ENCODE results near the gene GPR87. TPM values are rescaled to one million over a fixed set of nuclear protein-coding genes. Genes with fewer than 3 reads are reported as not detected.

Gene GPR87, protein sequence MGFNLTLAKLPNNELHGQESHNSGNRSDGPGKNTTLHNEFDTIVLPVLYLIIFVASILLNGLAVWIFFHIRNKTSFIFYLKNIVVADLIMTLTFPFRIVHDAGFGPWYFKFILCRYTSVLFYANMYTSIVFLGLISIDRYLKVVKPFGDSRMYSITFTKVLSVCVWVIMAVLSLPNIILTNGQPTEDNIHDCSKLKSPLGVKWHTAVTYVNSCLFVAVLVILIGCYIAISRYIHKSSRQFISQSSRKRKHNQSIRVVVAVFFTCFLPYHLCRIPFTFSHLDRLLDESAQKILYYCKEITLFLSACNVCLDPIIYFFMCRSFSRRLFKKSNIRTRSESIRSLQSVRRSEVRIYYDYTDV
- not detected in 2 replicates for total RNA-seq (2014; rRNA removed; shearing (Covaris generic))

DNA sequence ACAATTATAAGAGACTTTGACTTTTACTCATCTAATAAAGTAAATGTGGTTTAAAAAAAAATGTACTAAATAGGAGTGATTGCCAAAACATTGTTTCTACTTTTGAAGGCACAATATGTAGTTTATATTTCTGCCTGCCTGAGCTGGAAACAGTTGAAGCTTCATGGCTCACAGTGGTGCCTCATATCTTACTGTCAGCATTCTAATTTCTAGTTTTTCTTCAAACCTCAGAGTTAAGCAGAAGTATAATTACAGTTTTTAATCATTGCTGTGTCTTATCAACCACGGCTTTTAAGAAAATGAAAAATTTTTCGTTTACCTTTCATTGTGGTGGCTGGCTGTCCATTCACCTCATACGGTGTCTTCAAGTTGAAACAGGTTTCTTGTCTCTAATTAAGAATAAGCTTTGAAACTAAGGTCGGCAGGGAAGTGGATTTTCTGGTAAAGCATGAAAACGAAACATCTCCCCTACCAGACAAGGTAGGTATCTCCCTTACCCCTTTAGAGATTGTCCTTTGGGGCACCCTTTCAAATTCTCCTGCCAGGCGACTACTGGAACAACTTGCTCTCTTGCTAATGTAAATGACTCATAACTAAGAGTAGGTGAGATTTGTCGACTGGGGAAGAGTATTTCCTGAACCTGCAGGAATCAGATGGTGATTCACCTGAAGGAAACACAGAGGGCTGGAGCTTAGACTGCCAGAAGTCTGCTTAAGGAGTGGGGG lies at the start of gene GPR87:
GPR87 (minus strand) TSS at position 554 of the 725 bp plus-strand sequence. CDS start 16,720 bp downstream, outside the sequence.

DNA sequence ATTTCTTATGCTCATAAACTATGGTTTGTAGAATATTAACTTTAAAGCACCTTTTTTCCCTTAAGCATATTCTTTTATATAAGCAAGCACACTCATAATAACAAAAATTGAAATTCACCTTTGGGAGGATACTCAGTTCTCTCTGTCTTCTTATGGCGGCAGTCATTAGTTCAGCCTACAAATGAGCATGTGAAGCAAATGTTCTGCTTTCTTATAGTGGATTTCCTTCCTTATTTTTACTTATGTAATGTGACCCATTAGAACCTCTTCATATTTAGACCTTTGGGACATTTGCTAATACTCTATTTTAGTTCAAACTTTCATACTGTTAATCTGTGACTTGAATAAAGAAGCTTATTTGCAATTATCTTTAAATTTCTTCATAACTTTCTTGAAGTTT lies 12.7 kb upstream of the GPR87 start, which contains the start of gene P2RY13:
P2RY13 (minus strand) TSS at position 187 of the 400 bp plus-strand sequence; CDS start at position 166, 21 bp downstream.

DNA sequence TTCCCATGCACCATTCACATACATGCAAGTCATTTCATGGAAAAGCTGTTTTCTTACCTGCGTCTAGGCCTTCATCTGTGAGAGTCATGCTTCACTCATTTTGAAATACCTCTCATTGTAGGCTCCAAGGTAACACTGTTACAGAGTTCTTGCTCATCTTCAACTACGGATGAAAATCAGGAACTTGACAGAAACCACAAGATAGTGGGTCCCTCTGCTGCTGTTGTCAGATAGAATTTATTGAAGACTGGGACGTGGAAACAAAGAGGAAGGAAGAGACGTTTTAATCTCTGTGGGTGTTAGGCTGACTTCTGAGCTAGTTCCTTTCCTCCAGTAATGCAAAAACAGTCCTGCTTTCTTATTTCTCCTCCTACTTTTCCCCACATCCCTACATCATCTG lies 38.4 kb downstream of the GPR87 start, which contains the start of gene P2RY14:
P2RY14 (minus strand) TSS at position 313 of the 400 bp plus-strand sequence. CDS start 64,226 bp downstream, outside the sequence.

Other genes starting within 250 kb of the GPR87 start
- gene MED12L, start 231.2 kb downstream of the GPR87 start, total RNA-seq (2014; rRNA removed; shearing (Covaris generic)), result 0.64 and 1.5 TPM in 2 replicates
- not detected in 2 replicates for gene GPR171, start 113.6 kb downstream of the GPR87 start, total RNA-seq (2014; rRNA removed; shearing (Covaris generic))
- gene P2RY14, start 38.3 kb downstream of the GPR87 start, total RNA-seq (2014; rRNA removed; shearing (Covaris generic)), result not detected in 2 replicates
- gene P2RY13, start 12.7 kb upstream of the GPR87 start, total RNA-seq (2014; rRNA removed; shearing (Covaris generic)), result not detected in 2 replicates
- not detected in 2 replicates for gene P2RY12, start 67.9 kb upstream of the GPR87 start, total RNA-seq (2014; rRNA removed; shearing (Covaris generic))
- 0.32 and 0.38 TPM in 2 replicates for gene IGSF10, start 144.2 kb upstream of the GPR87 start, total RNA-seq (2014; rRNA removed; shearing (Covaris generic))

Measured in A375 (cell line).